ENCODE data around the gene CDC42EP2. TPM values are rescaled to one million over a fixed set of nuclear protein-coding genes. Genes with fewer than 3 reads are reported as not detected.

CDC42EP2 gene
- total RNA-seq, 3 donors from 2014 or later = 11.3 to 20.8 (median 13.4) TPM

DNA sequence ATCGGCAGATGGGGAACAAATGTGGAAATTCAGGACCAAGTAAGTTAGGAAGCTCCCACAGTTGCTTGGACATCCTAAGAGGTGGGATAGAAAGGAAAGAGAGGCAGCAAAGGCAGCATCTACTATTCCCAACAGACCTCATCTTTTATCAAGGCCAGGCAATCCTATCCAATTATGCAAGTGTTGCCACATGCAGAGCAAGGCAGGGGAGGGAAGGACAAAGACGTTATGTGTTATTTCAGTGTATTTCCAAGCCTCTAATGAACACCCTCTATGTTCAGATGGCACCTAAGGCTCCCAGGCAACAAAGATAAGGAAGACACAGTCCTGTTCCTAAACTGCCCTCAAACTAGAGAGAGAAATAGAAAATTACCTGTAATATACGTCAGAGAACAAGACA, 49.1 kb downstream of the CDC42EP2 start:
- H3K27me3 ChIP-seq = no peaks in the 10 kb centered on the region
- intact Hi-C loops (cut with DNase I; ENCODE audit: low total_unique reads) = no loop called here
- DNase-seq (ENCODE audit: low spot score in 2 of 2) = no peak
- no peak overlapping the region for H3K4me3 ChIP-seq
- TF ChIP-seq POLR2A (IDR thresholded peaks at IDR 0.05) = no peak
- no peak for TF ChIP-seq CTCF (IDR thresholded peaks at IDR 0.05)
- no peak for TF ChIP-seq POLR2AphosphoS5 (IDR thresholded peaks at IDR 0.05)
- H3K9me3 ChIP-seq = no peaks in the 10 kb centered on the region
- H3K4me1 ChIP-seq = no peaks in the 10 kb centered on the region
- H3K27ac ChIP-seq = no peak overlapping the region
- H3K36me3 ChIP-seq = no peaks in the 10 kb centered on the region

GRCh38 chr11:65366340-65366773, 51.7 kb downstream of the CDC42EP2 start:
- DNase-seq (ENCODE audit: low spot score in 2 of 2) = peak in 1 of 2 donors; percentile 41
- Histone ChIP-seq H3K9me3 (no peaks in the 10 kb centered on the region), H3K36me3 (no peaks in the 10 kb centered on the region), H3K27me3 (no peaks in the 10 kb centered on the region), H3K4me1 (no peaks in the 10 kb centered on the region), H3K27ac (no peak overlapping the region), H3K4me3 (no peak overlapping the region)
- intact Hi-C loops (cut with DNase I; ENCODE audit: low total_unique reads) = no loop called here
- TF ChIP-seq POLR2AphosphoS5 (IDR thresholded peaks at IDR 0.05) (peak in 1 of 3 donors; percentile 41), CTCF (IDR thresholded peaks at IDR 0.05) (peak; percentile 80 to 95 (median 88)), POLR2A (IDR thresholded peaks at IDR 0.05) (no peak)

GRCh38 chr11:65370659-65371049, 56.0 kb downstream of the CDC42EP2 start:
- Histone ChIP-seq H3K9me3 (no peaks in the 10 kb centered on the region), H3K4me3 (no peak overlapping the region), H3K36me3 (no peaks in the 10 kb centered on the region), H3K27me3 (no peaks in the 10 kb centered on the region), H3K4me1 (no peaks in the 10 kb centered on the region), H3K27ac (no peak overlapping the region)
- no peak for TF ChIP-seq CTCF (IDR thresholded peaks at IDR 0.05)
- TF ChIP-seq POLR2AphosphoS5 (IDR thresholded peaks at IDR 0.05) = no peak
- no peak for TF ChIP-seq POLR2A (IDR thresholded peaks at IDR 0.05)
- intact Hi-C loops (cut with DNase I; ENCODE audit: low total_unique reads) = no loop called here
- DNase-seq (ENCODE audit: low spot score in 2 of 2) = no peak

Other genes with a start within 250 kb of the CDC42EP2 start
- 1 to 10 TPM in 1 of 3 donors, under 1 TPM in 2; 0.96 to 1.2 (median 0.98) TPM for gene CDCA5, start 230.8 kb upstream of the CDC42EP2 start, total RNA-seq
- 10 to 100 TPM; 33.8 to 44.1 (median 44.0) TPM for gene ZFPL1, start 230.6 kb upstream of the CDC42EP2 start, total RNA-seq
- 100 to 1,000 TPM; 166 to 317 (median 218) TPM for gene VPS51, start 218.7 kb upstream of the CDC42EP2 start, total RNA-seq
- 100 to 1,000 TPM in 1 of 3 donors, 10 to 100 TPM in 2; 38.8 to 189 (median 44.2) TPM for gene TM7SF2, start 203.0 kb upstream of the CDC42EP2 start, total RNA-seq
- gene ZNHIT2, start 197.2 kb upstream of the CDC42EP2 start, total RNA-seq = 10 to 100 TPM; 14.6 to 23.3 (median 20.3) TPM
- gene FAU, start 192.7 kb upstream of the CDC42EP2 start, total RNA-seq = 1,000 to 10,000 TPM in 1 of 3 donors, 100 to 1,000 TPM in 2; 786 to 1,230 (median 855) TPM
- 10 to 100 TPM; 66.2 to 92.6 (median 72.8) TPM for gene MRPL49, start 192.5 kb upstream of the CDC42EP2 start, total RNA-seq
- 10 to 100 TPM; 25.8 to 31.7 (median 27.2) TPM for gene SYVN1, start 180.3 kb upstream of the CDC42EP2 start, total RNA-seq
- not detected for gene SPDYC, start 144.6 kb upstream of the CDC42EP2 start, total RNA-seq
- 100 to 1,000 TPM; 112 to 167 (median 140) TPM for gene CAPN1, start 132.9 kb upstream of the CDC42EP2 start, total RNA-seq
- 10 to 100 TPM in 2 of 3 donors, 1 to 10 TPM in 1; 6.4 to 17.9 (median 13.8) TPM for gene POLA2, start 52.9 kb upstream of the CDC42EP2 start, total RNA-seq
- gene DPF2, start 19.0 kb downstream of the CDC42EP2 start, total RNA-seq = 10 to 100 TPM; 30.7 to 44.8 (median 39.7) TPM
- gene TIGD3, start 39.9 kb downstream of the CDC42EP2 start, total RNA-seq = 1 to 10 TPM in 1 of 3 donors, under 1 TPM in 1, not detected in 1; 0.29 to 1.3 TPM
- gene SLC25A45, start 67.8 kb downstream of the CDC42EP2 start, total RNA-seq = 1 to 10 TPM; 5.4 to 9.1 (median 6.6) TPM
- gene FRMD8, start 71.8 kb downstream of the CDC42EP2 start, total RNA-seq = 10 to 100 TPM; 22.9 to 57.0 (median 49.0) TPM
- gene NEAT1, start 107.9 kb downstream of the CDC42EP2 start, total RNA-seq = 100 to 1,000 TPM; 323 to 391 (median 351) TPM
- gene MALAT1, start 184.2 kb downstream of the CDC42EP2 start, total RNA-seq = over 10,000 TPM; 14,217 to 22,312 (median 18,959) TPM
- 10 to 100 TPM; 74.1 to 83.4 (median 83.2) TPM for gene SCYL1, start 210.2 kb downstream of the CDC42EP2 start, total RNA-seq
- gene LTBP3, start 243.5 kb downstream of the CDC42EP2 start, total RNA-seq = 10 to 100 TPM; 63.0 to 98.9 (median 95.7) TPM